ENCODE measurements around the gene FAM20B. TPM values are rescaled to one million over a fixed set of nuclear protein-coding genes. Genes with fewer than 3 reads are reported as not detected.
"Not testable (repeated sequence)": the region's sequence is repeated elsewhere in the genome, so short reads cannot be mapped to it uniquely, and the experiment has no call there.

Gene FAM20B
- total and polyA plus RNA-seq, 8 donors = 32.8 to 37.2 (median 35.8) TPM

DNA sequence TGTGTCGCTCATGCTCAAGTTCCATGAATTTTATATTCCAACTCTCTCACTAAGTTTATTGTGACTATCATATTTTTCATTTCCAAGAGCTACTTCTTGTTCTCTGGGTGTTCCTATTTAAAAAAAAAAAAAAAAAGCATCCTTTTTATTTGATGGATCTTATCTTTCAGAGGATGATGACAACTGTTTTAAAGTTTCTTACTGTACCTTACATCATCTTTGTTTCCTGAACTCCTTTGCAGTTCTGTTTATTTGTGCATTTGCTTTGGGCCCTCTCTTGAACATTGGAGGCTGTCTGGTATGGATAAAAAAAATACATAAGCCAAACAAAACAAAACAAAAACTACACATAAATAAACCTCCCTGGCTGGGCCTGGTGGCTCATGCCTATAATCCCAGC, 32.1 kb upstream of the FAM20B start:
- Histone ChIP-seq H3K27ac (no peak overlapping the region), H3K4me1 (no peaks in the 10 kb centered on the region), H3K27me3 (no peaks in the 10 kb centered on the region), H3K36me3 (no peaks in the 10 kb centered on the region), H3K9me3 (peaks cover 0 to 12% of the 10 kb centered on the region in 2 donors), H3K4me3 (no peak overlapping the region)
- DNase-seq (no peak), ATAC-seq (no peak)
- TF ChIP-seq, protein P1, sequence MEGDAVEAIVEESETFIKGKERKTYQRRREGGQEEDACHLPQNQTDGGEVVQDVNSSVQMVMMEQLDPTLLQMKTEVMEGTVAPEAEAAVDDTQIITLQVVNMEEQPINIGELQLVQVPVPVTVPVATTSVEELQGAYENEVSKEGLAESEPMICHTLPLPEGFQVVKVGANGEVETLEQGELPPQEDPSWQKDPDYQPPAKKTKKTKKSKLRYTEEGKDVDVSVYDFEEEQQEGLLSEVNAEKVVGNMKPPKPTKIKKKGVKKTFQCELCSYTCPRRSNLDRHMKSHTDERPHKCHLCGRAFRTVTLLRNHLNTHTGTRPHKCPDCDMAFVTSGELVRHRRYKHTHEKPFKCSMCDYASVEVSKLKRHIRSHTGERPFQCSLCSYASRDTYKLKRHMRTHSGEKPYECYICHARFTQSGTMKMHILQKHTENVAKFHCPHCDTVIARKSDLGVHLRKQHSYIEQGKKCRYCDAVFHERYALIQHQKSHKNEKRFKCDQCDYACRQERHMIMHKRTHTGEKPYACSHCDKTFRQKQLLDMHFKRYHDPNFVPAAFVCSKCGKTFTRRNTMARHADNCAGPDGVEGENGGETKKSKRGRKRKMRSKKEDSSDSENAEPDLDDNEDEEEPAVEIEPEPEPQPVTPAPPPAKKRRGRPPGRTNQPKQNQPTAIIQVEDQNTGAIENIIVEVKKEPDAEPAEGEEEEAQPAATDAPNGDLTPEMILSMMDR (IDR thresholded peaks at IDR 0.05) = no peak
- intact Hi-C loops (cut with DNase I) = no loop called here

DNA sequence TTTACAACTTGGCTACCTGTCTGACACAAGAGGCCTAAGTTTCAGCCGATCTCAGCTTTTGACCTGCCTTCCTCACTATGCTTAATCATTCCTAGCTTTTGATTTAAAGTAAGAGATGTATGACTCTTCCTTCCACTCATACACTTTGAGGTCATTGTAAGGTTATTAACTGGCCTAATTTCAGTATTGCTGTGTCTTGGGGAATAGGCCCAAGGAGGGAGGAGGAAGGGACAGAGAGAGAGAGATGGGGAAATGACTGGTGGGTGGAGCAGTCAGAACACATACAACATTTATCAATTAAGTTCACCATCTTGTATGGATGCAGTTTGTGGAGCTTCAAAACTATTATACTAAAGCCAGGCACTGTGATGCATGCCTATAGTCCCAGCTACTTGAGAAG, 28.3 kb upstream of the FAM20B start:
- TF ChIP-seq, protein P1 (IDR thresholded peaks at IDR 0.05) = no peak

DNA sequence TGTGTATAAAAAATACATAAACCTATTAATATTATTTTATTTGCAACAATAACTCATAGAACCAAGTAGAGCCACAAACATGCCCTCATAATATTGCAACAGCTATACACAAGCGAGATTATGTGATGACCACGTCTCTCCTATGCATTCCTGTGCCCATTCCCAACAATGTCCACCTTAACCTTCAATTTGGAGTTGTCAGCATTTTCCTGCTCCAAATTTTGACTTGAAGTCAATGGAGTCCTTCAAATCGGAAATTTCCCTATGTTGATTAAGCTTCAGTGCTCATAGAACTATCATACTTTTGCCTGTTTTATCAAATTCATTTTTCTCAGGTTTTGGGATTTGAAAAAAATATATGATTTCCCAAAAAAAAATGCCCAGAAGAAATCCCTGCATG, 27.4 kb upstream of the FAM20B start:
- TF ChIP-seq, protein P1 (IDR thresholded peaks at IDR 0.05) = no peak

More for the DNA sequence above, 28.3 kb upstream of the FAM20B start:
- Histone ChIP-seq H3K36me3 (no peaks in the 10 kb centered on the region), H3K4me1 (peaks cover 0 to 1% of the 10 kb centered on the region in 2 donors), H3K4me3 (no peak overlapping the region), H3K9me3 (peaks cover 0 to 12% of the 10 kb centered on the region in 2 donors), H3K27me3 (no peaks in the 10 kb centered on the region), H3K27ac (no peak overlapping the region)
- no peak for ATAC-seq
- DNase-seq = no peak
- intact Hi-C loops (cut with DNase I) = no loop called here

DNA sequence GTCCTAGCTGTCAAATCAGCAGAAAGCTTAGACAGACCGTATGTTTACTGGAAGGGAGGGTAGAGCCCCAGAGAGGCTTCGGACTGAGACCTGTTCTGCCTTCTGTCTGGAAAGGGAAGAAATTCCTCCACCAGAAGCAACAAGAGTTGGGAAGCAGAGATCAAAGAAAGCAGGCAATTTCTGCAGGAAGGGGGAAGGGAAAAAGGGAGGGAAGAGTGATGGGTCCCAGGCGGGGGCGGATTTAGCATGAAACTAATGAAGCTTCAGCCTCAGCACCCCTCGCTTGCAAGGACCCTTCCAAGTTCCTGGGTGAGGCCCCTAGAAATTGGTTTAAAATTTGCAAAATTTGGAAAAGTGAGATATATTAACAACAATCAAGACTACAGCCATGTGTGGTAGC, 26.6 kb upstream of the FAM20B start:
- TF ChIP-seq, protein P1 (IDR thresholded peaks at IDR 0.05) = no peak
- ATAC-seq (no peak), DNase-seq (no peak)
- peaks cover 0 to 6% of the 10 kb centered on the region in 2 donors for H3K4me1 ChIP-seq
- no peak overlapping the region for H3K4me3 ChIP-seq
- no peak overlapping the region for H3K27ac ChIP-seq
- H3K27me3 ChIP-seq = no peaks in the 10 kb centered on the region
- peaks cover 0 to 12% of the 10 kb centered on the region in 2 donors for H3K9me3 ChIP-seq
- intact Hi-C loops (cut with DNase I) = no loop called here
- H3K36me3 ChIP-seq = no peaks in the 10 kb centered on the region

More for the DNA sequence above, 27.4 kb upstream of the FAM20B start:
- ATAC-seq = no peak
- H3K27me3 ChIP-seq = no peaks in the 10 kb centered on the region
- no peak overlapping the region for H3K27ac ChIP-seq
- H3K4me1 ChIP-seq = peaks cover 0 to 6% of the 10 kb centered on the region in 2 donors
- H3K9me3 ChIP-seq = peaks cover 0 to 12% of the 10 kb centered on the region in 2 donors
- DNase-seq = no peak
- intact Hi-C loops (cut with DNase I) = no loop called here
- H3K4me3 ChIP-seq = no peak overlapping the region
- H3K36me3 ChIP-seq = no peaks in the 10 kb centered on the region

DNA sequence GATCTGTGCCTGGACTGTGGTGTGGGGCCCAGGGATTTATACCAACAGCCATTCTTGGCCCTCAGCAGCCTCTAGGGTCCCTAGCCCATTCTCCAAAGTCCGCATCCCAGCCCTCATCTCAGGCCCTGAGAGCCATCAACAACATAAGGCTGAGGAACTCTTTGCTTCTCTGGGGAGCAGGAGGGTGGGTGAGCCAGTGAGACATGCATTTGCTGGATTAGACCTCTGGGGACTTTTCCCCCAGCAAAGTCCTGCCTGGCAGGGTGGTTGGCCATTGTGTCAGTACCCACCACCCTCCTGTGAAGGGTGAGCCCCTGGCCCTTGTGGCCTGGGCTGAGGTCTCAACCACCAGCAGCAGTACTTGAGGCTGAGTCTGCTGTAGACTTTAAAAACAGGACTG, 24.2 kb upstream of the FAM20B start:
- DNase-seq (no peak), ATAC-seq (no peak)
- intact Hi-C loops (cut with DNase I) = loop anchor here in 1 of 2 donors (5.0 to 10.0 kb wide), 3 partner anchors 189 to 467 kb away; no protein-coding TSS in a partner anchor
- H3K4me3 ChIP-seq = no peak overlapping the region
- no peaks in the 10 kb centered on the region for H3K27me3 ChIP-seq
- H3K4me1 ChIP-seq = peaks cover 0 to 6% of the 10 kb centered on the region in 2 donors
- TF ChIP-seq, protein P1 (IDR thresholded peaks at IDR 0.05) = no peak
- no peak overlapping the region for H3K27ac ChIP-seq
- no peaks in the 10 kb centered on the region for H3K9me3 ChIP-seq
- no peaks in the 10 kb centered on the region for H3K36me3 ChIP-seq

DNA sequence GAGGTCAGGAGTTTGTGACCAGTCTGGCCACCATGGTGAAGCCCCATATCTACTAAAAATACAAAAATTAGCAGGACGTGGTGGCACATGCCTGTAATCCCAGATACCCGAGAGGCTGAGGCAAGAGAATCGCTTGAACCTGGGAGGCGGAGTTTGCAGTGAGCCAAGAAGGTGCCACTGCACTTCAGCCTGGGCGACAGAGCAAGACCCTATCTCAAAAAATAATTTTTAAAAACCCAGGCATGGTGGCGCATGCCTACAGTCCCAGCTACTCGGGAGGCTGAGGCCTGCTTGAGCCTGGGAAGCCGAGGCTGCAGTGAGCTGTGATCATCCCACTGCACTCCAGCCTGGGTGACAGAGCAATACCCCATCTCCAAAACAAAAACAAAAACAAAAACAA, 23.6 kb upstream of the FAM20B start:
- H3K36me3 ChIP-seq, H3K27me3 ChIP-seq, DNase-seq, H3K27ac ChIP-seq, H3K4me3 ChIP-seq, H3K9me3 ChIP-seq, ATAC-seq, H3K4me1 ChIP-seq: not testable (repeated sequence)
- intact Hi-C loops (cut with DNase I) = loop anchor here in 1 of 2 donors (5.0 to 10.0 kb wide), 3 partner anchors 190 to 467 kb away; no protein-coding TSS in a partner anchor
